ENCODE data around the gene FIS1.

The FIS1 gene

GRCh38 chr7:101198476-101198875, 46.4 kb downstream of the FIS1 start:
- Mint-ChIP-seq H3K27me3 (peaks cover 14% of the 10 kb centered on the region), H3K4me1 (peaks cover 11% of the 10 kb centered on the region), H3K9me3 (no peaks in the 10 kb centered on the region), H3K27ac (no peak overlapping the region), H3K4me3 (no peak overlapping the region), H3K36me3 (peaks cover 1% of the 10 kb centered on the region)
- DNase-seq (ENCODE audit: low spot score in 2 of 2) (no peak), ATAC-seq (ENCODE audit: low read depth) (no peak)

GRCh38 chr7:101197991-101198390, 46.9 kb downstream of the FIS1 start:
- ATAC-seq (ENCODE audit: low read depth) (no peak), DNase-seq (ENCODE audit: low spot score in 2 of 2) (no peak)
- Mint-ChIP-seq H3K36me3 (peaks cover 1% of the 10 kb centered on the region), H3K27me3 (peaks cover 14% of the 10 kb centered on the region), H3K9me3 (no peaks in the 10 kb centered on the region), H3K27ac (no peak overlapping the region), H3K4me1 (peaks cover 8% of the 10 kb centered on the region), H3K4me3 (no peak overlapping the region)

- no peak overlapping the region for H3K27ac Mint-ChIP-seq
- H3K27me3 Mint-ChIP-seq, result peaks cover 12% of the 10 kb centered on the region
- peaks cover under 1% of the 10 kb centered on the region for H3K4me1 Mint-ChIP-seq
- ATAC-seq (ENCODE audit: low read depth), result no peak
- peaks cover under 1% of the 10 kb centered on the region for H3K36me3 Mint-ChIP-seq
- DNase-seq (ENCODE audit: low spot score in 2 of 2), result no peak
- no peaks in the 10 kb centered on the region for H3K9me3 Mint-ChIP-seq
- no peak overlapping the region for H3K4me3 Mint-ChIP-seq
Observed at GRCh38 chr7:101195884-101196283, 49.0 kb downstream of the FIS1 start.
